22Rv1 (cell line): ENCODE data around the gene SETD2.

Experiments used
- CTCF ChIP-seq: fragments of 450-650 bp; IDR thresholded peaks from 2 replicates; pipeline ENCODE4 v1.5.1; 2017; ENCODE audit warnings: mild to moderate bottlenecking
- ZFX ChIP-seq: fragments of 450-650 bp; IDR thresholded peaks from 2 replicates; pipeline ENCODE4 v1.6.1; 2017; ENCODE audit warnings: antibody characterized with exemption, borderline replicate concordance

- no peak for TF ChIP-seq CTCF
- TF ChIP-seq ZFX: no peak
These were observed 175.3 kb downstream of the SETD2 start for GRCh38 chr3:46988616-46989015.
